GM19455 (cell line): ENCODE data around the gene P2RY11.

ENCODE experiments used
- ATAC-seq: cut with Tn5 transposase; IDR thresholded peaks from one replicate; pipeline ENCODE4 v1.9.1; 2021; ENCODE audit not compliant: unreplicated experiment

P2RY11 gene, protein sequence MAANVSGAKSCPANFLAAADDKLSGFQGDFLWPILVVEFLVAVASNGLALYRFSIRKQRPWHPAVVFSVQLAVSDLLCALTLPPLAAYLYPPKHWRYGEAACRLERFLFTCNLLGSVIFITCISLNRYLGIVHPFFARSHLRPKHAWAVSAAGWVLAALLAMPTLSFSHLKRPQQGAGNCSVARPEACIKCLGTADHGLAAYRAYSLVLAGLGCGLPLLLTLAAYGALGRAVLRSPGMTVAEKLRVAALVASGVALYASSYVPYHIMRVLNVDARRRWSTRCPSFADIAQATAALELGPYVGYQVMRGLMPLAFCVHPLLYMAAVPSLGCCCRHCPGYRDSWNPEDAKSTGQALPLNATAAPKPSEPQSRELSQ

DNA sequence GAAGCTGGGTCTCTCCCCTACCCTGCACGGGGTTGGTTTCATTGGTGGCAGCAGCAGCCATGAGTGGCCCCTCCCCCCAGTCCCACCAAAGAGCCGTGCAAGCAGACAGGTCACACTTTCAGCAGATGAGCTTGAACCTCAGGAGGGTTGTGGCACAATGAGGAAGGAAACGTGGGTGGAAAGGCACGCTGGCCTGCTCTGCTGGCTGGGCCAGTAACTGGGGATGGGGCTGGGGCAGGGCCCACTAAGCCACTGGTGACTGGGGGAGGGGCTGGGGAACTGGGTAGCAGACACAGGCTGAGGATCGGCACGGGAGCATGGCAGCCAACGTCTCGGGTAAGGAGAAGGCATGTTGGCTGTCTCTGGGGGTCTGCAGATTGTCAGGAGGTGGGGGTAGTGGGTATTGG, at the start of gene P2RY11:
P2RY11 (plus strand) TSS at position 289 of the 407 bp plus-strand sequence; CDS start at position 318, 29 bp downstream.
- ATAC-seq, result no peak

DNA sequence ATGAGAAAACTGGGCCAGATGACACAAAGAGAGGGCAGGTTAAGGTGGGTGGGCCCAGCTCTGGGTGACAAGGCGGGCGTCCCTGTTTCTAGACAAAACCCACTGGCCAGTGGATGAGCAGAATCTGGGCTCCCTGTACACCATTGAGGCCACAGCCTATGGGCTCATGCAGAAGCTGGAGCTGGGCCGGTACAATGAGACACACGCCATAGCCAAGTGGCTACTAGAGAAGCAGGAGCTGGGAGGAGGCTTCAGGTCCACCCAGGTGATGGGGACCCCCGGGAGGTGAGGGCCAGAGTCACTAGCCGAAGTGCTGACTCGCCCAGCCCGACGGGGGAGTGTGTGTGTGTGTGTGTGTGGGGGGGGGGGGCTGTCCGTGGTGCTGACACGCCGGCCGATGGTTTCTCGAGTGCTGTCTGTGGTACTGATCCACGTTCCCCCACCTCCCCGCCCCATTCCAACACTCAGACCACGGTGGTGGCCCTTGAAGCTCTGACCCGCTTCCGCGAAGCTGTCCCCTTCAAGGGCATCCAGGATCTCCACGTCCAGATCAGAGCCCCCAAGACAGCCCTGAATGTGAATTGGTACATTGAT, 49.7 kb upstream of the P2RY11 start:
- no peak for ATAC-seq

DNA sequence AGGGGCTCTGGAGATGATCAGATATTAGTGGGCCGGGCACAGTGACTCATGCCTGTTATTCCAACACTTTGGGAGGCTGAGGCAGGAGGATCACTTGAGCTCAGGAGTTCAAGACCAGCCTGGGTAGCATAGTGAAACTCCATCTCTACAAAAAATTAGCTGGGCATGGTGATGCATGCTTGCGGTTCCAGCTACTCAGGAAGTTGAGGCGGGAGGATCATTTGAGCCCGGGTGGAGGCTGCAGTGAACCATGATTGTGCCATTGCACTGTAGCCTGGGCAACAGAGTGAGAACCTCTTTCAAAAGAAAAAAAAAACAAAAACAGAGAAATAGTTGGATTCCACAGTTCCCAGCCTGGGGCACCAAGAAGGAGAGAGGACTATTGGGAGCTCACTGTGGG, 43.3 kb upstream of the P2RY11 start:
- ATAC-seq, result no peak

DNA sequence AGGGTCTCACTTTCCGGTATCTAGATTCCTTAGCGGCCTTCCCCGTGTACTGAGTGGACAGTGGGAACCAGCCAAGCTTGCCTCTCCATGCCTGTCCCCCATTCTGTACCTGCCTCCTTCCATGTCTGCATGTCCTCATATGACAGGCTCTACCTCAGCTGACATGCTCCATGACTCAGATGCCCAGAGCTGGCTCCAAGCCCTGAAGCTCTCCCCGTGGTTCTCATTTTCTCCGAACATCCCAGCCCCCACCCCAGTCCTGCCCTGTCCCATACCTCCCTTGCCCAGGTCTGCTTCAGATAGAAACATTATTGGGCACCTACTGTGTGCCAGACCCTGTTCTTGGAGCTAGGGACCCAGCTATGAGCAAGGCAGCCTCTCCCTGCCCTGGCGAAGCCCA, 42.4 kb upstream of the P2RY11 start:
- ATAC-seq, result no peak

DNA sequence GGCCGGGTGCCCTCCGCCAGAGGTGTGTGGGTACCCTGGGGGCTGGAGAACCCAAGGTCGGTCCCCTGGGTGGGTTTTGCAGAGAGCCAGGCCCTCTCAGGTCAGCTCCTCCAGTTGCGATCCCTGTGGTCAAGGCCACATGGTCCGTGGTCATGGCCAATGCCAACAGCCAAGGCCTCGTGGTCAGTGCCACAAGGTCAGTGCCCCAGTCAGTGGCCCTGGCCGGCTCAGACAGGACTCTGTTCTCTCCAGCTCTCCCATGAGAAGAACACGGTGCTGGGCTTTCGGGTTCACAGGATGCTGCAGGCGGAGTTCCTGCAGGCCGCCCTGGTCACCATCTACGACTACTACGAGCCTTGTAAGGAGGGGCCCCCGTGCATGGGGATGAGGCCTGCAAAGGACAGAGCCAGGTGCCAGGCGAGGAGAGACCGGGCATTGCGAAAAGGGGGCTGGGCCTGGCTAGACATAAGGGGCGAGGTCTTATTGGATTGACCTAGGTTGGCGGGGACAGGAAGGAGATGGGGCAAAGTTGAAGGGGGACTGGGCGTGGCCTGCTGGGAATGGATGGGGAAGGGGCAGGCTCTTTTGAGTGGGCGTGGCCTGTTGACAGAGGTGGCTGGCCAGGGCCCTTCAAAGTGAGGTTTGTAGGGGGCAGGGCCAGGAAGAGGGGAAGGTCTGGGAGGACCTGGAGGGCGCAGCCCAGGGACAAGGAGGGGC, 40.6 kb upstream of the P2RY11 start:
- no peak for ATAC-seq

DNA sequence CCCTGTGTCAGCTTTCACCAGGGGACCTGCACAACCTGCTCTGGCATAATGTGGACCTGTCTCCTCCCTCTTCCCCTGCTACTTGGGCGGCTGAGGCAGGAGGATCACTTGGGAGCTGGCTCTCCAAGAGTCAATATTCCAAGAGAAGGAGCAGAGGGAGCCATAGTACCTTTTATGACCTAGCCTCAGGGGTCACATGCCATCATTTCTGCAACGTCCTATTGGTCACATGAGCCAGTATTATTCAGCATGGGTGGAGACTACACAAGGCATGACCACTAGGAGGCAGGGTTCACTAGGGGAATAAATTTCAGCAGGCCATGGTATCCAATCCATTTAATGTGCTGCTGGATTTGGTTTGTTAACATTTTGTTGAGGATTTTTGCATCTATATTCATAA, 37.3 kb upstream of the P2RY11 start:
- no peak for ATAC-seq

DNA sequence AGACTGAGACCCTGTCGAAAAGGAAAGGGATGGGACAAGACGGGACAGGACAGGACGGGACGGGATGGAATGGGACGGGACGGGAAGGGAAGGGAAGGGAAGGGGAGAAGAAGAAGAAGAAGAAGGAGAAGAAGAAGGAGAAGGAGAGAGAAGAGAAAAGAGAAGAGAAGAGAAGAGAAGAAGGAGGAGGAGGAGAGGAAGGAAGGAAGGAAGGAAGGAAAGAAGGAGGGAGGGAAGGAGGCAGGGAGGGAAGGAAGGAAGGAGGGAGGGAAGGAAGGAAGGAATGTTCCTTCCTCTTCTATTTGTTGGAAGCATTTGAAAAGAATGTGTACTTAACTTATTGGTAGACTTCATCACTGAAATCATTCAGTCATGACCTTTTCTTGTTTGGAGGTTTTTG, 35.0 kb upstream of the P2RY11 start:
- no peak for ATAC-seq

DNA sequence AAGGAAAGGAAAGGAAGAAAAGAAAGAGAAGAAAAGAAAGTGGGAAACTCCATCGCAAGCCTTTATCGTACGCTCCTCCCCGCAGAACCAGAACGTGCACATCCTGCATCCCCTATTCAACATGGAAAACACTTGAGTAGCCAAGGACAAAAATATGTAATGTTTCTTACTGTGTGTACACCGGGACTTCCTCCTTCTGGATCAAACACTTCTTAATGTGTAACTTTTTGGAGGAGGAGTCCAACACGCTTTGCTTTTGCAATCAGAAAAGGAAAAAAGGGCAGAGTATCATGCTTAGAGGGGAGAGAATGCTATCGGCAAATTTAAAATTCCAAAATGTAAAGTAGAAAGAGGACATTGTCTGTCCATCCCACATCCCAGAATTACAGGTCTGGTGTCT, 33.2 kb upstream of the P2RY11 start:
- ATAC-seq, result no peak

DNA sequence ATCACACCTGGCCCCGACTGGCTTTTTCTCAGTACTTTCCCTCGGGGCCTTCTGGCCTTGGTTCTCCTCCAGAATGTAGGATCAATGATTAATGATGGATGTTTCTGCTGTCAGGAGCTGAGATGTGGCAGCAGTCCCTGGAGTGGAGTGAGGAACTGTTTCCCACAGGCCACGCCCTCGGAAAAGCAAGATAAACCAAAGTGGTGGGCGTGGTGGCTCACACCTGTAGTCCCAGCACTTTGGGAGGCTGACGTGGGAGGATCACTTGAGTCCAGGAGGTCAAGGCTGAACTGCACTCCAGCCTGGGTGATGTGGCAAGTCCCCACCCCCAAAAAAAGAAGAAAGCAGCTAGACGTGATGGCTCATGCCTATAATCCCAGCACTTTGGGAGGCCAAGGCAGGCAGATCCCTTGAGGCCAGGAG, 32.5 kb upstream of the P2RY11 start:
- no peak for ATAC-seq

DNA sequence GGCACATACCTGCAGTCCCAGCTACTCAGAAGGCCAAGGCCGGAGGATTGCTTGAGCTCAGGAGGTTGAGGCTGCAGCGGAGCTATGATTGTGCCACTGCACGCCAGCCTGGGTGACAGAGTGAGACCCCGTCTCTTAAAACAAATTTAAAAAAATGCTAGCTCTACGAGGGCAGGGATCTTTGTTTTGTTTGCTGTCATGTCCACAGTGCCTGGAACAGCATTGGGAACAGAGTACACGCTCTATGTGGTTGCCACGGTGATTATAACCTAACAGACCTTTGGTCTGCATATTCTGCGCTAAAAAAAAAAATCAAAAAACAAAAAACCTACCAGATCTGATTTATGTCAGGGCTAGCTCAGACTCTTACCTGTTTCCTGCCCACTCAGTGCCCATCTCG, 27.6 kb upstream of the P2RY11 start:
- ATAC-seq, result no peak

DNA sequence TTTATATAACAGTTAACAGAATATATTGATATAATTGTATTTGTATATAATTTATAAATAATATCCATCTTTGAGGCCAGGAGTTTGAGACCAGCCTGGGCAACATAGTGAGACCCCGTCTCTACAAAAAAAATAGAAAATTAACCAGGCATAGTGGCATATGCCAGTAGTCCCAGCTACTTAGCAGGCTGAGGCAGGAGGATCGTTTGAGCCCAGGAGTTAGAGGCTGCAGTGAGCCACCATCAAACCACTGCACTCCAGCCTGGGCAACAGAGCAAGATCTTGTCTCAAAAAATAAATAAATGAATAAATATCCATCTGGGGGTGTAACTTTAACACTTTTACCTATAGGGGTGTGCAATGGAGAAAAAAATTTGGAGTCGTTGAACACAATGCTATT, 26.7 kb upstream of the P2RY11 start:
- ATAC-seq, result no peak

DNA sequence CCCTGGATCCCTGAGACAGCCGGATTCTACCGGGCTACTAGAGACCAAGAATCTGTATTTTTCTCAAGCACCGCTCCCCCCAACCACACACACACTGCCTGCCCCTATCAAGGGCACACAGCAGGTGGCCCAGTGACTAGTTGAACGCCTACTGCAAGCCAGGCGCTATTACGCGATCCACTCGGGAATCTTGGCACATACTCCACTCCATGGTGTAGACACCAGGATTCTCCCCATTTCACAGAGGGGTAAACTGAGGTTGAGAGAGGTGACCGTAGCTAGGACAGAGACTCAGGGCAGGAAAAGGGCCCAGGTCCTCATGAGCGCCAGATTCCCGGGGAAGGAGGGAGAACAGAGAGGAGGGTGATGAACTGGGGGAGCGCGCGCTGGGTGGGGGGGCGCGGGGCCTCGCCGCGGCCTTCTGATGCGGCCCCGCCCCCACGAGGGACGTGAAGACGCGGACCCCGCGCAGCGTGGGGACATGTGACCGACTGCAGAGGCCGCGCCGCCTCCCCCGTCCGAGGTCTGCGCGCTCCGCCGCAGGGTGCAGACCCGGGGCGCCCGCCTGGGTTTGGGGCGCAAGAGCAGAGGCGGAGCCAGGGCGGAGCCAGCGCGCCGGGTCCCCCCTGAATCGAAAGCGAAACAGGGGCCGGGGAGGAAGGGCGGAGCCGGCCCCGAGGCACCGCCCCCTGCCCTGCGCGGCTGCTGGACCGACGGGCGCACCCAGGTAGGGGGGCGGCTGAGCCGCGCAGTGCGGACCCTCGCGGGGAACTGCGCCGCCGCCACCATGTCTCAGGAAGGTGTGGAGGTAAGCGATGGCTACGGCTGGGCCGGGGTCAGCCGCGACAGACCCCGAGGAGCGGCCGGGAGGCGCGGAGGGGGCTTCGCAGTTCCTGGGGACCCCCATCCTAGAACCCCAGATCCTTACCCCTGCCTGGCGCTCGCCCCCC, 25.6 kb upstream of the P2RY11 start, which contains the start of gene SHFL:
SHFL (plus strand) TSS at position 677 of the 950 bp plus-strand sequence; CDS start at position 788, 111 bp downstream.
- ATAC-seq, result peak; percentile 71

DNA sequence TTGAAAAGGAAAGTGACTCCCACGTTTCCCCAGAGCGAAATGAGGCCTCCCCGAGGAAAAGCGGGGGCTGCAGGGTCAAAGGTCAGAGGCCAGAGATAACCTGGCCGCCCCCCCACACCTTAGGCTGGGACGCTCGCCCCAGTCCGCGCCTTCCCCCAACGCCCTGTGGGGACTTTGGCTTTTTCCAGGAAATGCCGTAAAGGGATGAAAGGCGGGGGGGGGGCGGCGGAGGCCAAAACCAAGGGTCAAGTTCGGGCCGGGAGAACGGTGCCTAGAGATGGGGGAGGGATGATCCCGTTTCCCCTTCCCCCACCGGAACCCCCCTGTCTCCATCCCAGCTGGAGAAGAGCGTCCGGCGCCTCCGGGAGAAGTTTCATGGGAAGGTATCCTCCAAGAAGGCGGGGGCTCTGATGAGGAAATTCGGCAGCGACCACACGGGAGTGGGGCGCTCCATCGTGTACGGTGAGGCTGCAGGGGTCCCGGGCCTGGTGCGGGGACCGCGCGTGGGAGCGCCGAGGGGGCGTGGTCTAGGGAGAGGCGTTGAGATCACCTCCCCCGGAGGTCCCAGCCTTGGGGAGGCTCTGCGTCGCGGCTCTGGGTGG, 24.8 kb upstream of the P2RY11 start:
- no peak for ATAC-seq

DNA sequence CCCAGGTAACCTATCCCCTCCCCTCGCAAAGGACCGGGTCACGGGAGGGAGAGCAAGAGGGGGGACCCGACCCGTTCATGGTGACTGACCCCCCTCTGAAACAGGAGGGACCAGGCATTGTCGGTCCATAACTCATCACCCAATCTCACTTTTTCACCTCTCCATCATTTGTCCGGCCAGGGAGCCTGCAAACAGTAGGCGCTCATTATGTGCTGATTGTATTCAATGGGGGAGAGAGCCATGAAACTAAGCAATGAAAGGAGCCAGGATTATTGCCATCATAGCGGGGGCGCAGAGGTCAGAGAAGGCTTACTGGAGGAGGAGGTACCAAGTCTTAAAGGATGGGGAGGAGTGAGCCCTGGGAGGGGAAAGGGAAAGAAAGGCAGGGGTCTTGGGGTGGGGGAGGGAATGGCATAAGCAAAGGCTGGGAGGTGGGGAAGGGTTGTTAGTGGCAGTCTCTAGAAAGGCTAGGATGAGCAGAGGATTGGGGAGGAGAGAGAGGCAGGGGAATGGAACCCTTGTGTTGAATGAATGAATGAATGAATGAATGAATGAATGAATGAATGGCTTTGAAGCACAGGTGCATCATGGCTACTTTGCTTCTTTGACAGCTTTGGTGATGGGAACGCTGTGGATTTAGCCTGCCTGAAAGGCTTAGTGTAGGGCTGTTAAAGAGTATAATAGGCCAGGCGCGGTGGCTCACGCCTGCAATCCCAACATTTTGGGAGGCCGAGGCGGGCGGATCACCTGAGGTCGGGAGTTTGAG, 24.0 kb upstream of the P2RY11 start:
- ATAC-seq, result no peak

DNA sequence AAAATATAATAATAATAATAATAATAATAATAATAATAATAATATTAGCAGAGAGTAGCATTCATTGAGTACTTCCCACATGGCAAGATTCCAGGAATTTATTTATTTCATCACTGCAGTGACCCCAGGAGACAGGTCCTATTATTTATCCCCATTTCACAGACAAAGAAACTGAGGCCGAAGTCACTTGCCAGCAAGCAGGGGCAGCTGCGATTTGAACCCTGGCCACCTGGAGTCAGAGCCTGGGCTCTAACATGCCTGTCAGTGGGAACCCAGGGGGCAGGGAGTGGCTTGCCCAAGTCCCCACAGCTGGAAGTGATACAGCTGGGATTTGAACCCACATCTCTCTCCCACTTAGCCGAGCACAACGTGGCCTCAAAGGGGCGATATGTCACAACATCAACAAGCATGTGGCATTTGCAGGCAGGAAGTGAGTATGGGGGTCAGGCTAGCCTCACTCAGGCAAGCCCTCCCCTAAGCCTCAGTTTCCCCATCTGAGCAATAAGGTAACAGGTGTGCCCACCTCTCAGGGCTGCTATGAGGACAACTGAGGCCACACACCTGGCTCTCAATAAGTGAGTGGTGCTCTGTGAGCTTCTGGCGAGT, 22.4 kb upstream of the P2RY11 start:
- no peak for ATAC-seq

DNA sequence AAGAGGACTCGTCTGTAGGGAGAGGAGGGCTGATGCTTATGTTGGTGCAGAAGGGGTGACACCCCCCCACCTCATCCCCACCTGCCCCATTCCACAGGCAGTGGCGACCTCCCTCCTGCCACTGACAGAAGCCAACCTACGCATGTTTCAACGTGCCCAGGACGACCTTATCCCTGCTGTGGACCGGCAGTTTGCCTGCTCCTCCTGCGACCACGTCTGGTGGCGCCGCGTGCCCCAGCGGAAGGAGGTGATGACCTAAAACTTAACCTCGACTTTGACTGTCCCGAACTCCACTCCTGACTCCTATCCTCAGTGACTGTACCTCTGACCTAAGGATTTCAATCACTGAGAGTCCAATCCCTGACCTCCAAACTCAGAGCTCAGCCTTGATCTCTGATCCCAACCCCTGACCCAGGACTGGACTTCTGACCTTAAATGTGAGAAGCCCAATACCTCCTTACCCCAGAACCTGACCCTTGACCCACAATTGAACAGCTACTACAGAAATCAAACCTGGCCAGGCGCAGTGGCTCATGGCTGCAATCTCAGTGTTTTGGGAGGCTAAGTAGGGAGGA, 21.6 kb upstream of the P2RY11 start:
- no peak for ATAC-seq

DNA sequence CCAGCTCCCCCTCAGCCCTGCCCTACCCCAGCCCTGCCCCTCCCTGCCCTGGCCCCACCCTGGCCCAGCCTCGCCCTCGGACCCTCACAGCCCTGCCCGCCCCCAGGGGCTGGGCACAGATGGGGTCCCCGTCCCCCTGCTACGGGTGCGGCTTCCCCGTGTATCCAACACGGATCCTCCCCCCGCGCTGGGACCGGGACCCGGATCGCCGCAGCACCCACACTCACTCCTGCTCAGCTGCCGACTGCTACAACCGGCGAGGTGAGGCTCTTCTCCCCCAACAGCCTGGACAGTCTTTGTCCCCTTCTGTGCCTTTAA, 20.2 kb upstream of the P2RY11 start:
- no peak for ATAC-seq

DNA sequence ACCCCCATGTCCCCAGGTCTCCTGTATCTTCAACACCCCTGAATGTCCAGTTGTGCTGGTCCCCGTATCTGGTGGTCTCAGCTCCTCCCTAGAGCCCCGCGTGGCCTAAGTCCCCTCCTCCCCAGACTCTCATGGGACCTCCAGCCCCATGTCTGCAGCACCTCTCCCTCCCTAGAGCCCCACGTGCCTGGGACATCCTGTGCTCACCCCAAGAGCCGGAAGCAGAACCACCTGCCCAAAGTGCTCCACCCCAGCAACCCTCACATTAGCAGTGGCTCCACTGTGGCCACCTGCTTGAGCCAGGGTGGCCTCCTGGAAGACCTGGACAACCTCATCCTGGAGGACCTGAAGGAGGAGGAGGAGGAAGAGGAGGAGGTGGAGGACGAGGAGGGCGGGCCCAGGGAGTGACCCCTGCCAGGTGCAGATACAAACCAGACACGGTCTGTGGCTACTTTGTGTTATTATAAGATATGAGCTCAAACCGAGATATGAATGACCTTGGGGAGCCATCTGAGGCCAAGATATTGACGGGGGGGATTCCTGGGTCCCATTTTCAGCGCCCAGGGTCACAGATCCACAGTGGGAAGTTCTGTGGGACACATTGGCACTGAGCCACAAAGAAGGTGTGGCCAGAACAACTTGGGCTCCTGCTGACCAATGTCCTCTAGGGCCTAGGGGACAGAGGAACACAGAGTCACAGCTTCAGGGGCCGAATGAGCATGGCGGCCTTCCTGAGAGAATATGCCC, 19.4 kb upstream of the P2RY11 start:
- ATAC-seq, result no peak
